K562 (cell line): ENCODE measurements around the gene IFI27L1.

Source experiments
- BHLHE40 ChIP-seq: IDR thresholded peaks from 2 replicates; pipeline ENCODE4 v1.6.1; 2011; ENCODE audit warnings: low read length, improper control_type of control experiment
- HDGF ChIP-seq: fragments of 450-650 bp; IDR thresholded peaks from 2 replicates; pipeline ENCODE4 v1.6.1; 2016
- MYNN ChIP-seq, 2 experiments: sonication (generic); formaldehyde crosslinking in 1 of 2; IDR thresholded peaks; 2 replicates each; pipeline versions ENCODE4 v1.5.0 to v1.6.1; 2016 to 2020; ENCODE audit warnings: antibody characterized with exemption in 1 of 2, missing genetic modification reagents in 1 of 2
- NR4A1 ChIP-seq, 2 experiments: fragments of 250-450 bp in 1 of 2; fragments of 450-650 bp in 1 of 2; sonication (Bioruptor Pico) in 1 of 2; IDR thresholded peaks; 2 replicates each; pipeline versions ENCODE4 v1.4.0 to v1.6.1; 2016 to 2020; ENCODE audit warnings: mild to moderate bottlenecking in 2 of 2, missing compliant biosample characterization in 1 of 2, missing genetic modification characterization in 1 of 2, moderate library complexity in 1 of 2
- POLR2A ChIP-seq: fragments of 450-650 bp; conservative IDR thresholded peaks from 2 replicates; pipeline ENCODE4 v1.6.1; 2016
- TAF9B ChIP-seq: fragments of 450-650 bp; IDR thresholded peaks from 2 replicates; pipeline ENCODE4 v1.6.1; 2018; ENCODE audit warnings: mild to moderate bottlenecking; ENCODE audit not compliant: partially characterized antibody

- TF ChIP-seq TAF9B = no peak
- no peak for TF ChIP-seq MYNN (IDR thresholded peaks at IDR 0.05)
- no peak for TF ChIP-seq MYNN (CRISPR knock-in tag; IDR thresholded peaks at IDR 0.05)
- no peak for TF ChIP-seq POLR2A
- no peak for TF ChIP-seq BHLHE40
- no peak for TF ChIP-seq HDGF
- no peak for TF ChIP-seq NR4A1 (CRISPR knock-in tag; IDR thresholded peaks at IDR 0.05)
- no peak for TF ChIP-seq NR4A1 (tag; IDR thresholded peaks at IDR 0.05)
These were observed 31.5 kb upstream of the IFI27L1 start for GRCh38 chr14:94049625-94050023.
